Brain microvascular endothelial cell (primary cell): ENCODE data around the gene INHBC.
A peak's percentile ranks its signal among the peaks of the same experiment; 100 is the strongest.

Experiments used
- DNase-seq: peaks from one replicate; pipeline ENCODE4 v3.0.0-alpha.2; 2020
- H3K27ac ChIP-seq: fragments of 250-450 bp; sonication (Bioruptor Pico); 2 replicates; pipeline ENCODE4 v1.5.1; 2020; ENCODE audit warnings: mild to moderate bottlenecking, moderate library complexity
- H3K27me3 ChIP-seq: fragments of 250-450 bp; sonication (Bioruptor Pico); replicated peaks from 2 replicates; pipeline ENCODE4 v1.5.1; 2020; ENCODE audit warnings: mild to moderate bottlenecking
- H3K36me3 ChIP-seq: fragments of 250-450 bp; sonication (Bioruptor Pico); replicated peaks from 2 replicates; pipeline ENCODE4 v1.5.1; 2020; ENCODE audit warnings: mild to moderate bottlenecking
- H3K4me3 ChIP-seq: 2 replicates; pipeline ENCODE4 v1.5.1; 2011; ENCODE audit warnings: low read depth, mild to moderate bottlenecking, control low read depth, low read length, moderate library complexity
- in situ Hi-C: cut with HindIII; loops from 2 replicates; pipeline ENCODE4 v1.10.0; 2017; ENCODE audit warnings: low sequenced_read_pairs, low pct_ligation_motif_present
- TF ChIP-seq, protein P1 (sequence below): IDR thresholded peaks from 2 replicates; pipeline ENCODE4 v1.5.1; 2011; ENCODE audit warnings: low read depth, mild to moderate bottlenecking, moderate library complexity, low read length, control low read depth, inconsistent platforms; ENCODE audit errors: missing control alignments

INHBC gene

DNA sequence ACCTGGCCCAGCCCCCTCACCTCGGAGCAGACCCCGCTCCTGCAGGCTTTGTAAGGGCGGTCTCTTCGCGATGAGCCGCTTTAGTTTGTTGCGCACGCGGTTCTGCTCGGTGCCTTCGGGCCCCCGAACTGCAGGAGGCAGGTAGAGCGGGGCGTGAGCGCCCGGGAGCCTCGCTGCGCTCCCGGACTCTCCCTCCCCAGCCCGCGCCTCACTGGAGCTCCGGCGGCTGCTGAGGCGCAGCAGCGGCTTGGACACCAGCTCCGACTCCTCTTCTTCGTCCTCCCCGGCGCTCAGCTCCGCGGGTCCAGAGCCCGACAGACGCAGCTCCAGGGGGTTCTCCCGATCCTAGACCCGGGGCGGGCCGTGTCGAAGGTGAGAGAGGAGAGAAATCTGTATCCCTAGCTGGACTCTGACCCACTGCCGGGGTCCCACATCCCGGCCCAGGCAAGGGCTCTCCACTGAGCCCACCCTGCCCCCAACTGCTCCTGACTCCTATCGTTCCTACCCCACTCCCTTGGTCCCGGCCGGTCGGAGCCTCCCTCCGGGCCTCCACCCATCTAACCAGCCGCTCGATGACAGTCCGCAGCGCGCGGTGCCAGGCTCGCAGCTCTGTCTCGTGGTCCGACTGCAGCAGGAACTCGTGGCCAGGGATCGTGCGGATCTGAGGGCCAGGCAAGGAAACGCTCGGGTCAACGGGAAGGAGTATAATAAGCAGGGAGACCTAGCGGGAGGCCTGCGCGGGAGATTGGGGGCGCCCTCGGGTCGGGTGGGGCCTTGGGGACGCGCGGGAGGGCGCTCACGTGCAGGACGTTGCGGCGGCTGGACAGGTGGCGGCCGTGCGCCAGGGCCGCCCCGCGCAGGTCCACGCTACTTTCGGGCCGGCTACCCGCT is 40.9 kb downstream of the INHBC start:
- peaks cover 48% of the 10 kb centered on the region for H3K27me3 ChIP-seq
- H3K36me3 ChIP-seq: no peaks in the 10 kb centered on the region
- peak overlapping the region; percentile 29 for H3K4me3 ChIP-seq
- TF ChIP-seq, protein P1, sequence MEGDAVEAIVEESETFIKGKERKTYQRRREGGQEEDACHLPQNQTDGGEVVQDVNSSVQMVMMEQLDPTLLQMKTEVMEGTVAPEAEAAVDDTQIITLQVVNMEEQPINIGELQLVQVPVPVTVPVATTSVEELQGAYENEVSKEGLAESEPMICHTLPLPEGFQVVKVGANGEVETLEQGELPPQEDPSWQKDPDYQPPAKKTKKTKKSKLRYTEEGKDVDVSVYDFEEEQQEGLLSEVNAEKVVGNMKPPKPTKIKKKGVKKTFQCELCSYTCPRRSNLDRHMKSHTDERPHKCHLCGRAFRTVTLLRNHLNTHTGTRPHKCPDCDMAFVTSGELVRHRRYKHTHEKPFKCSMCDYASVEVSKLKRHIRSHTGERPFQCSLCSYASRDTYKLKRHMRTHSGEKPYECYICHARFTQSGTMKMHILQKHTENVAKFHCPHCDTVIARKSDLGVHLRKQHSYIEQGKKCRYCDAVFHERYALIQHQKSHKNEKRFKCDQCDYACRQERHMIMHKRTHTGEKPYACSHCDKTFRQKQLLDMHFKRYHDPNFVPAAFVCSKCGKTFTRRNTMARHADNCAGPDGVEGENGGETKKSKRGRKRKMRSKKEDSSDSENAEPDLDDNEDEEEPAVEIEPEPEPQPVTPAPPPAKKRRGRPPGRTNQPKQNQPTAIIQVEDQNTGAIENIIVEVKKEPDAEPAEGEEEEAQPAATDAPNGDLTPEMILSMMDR: no peak
- in situ Hi-C loops: no loop called here
- H3K27ac ChIP-seq: no peak overlapping the region
- DNase-seq: no peak

DNA sequence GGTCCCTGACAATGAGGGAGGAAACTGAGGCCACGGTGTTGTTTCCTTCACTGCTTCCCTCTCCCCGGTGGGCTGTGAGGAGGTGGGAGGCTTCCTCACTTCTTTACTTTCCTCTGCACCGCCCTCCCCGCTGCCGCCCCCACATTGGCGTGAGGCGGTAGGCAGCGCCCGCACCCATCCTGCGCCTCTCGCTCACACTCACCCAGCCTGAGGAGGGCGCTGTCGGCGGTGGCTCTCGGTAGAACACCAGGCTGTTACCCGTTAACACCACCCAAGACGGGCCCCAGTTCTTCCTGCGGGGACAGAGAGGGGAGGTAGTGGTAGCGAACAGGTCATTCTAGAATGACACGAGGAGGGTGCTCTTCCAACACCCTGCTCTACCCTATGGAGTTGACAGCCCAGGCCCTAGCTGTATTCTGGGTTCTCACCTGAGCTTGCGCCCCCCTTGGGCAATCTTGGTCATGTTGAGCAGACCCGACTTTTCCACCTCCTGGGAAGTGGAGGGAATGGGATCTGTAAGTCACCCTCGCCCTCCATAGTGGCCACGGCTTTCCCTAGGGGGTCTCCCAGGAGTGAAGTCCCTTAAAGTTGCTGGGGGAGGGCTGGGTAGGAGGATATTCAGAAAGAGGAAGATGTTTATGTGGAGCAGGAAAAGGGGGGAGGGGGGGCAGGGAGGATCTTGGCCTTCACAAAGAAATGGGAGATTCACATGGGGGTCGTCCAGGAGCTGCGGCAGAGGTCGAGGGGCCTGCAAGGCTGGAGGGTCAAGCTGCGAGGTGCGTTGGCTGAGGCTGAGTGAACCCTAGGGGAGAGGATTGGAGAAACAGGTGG is 41.8 kb downstream of the INHBC start:
- in situ Hi-C loops: no loop called here

DNA sequence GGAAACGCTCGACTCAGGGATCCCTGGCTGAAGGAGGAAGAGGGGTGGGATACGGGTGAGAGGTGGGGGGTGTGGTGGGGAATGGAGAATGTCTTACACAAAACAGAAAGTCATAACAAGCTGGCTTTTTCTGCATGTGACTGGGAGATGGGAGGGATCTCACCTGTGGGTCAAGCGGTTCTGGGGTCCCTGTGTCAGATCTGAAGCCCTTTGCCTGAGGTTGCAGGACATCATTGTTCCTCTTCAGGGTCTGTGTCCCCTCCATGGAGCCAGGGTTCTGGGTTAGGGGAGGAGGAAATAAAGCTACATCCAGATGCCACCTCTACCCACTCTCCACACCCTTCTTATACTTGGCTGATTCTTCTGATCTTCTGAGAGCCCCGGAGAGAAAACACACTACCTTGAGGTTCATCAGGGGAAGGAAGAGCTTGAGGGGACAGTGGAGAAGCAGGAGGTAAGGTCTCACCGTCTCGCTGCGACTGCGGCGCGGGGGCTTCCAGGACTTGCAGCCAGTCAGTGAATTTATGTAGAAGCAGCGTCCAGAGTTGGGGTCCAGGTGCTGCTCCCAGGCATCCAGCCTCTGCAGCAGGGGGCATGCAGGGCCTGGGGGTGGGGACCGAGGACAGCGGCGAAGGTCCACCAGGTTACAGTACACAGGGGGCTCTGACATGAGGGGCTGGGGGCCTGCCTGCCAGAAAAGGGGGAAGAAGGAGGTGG is 42.6 kb downstream of the INHBC start:
- Histone ChIP-seq H3K4me3 (no peak overlapping the region), H3K27me3 (peaks cover 42% of the 10 kb centered on the region), H3K36me3 (no peaks in the 10 kb centered on the region), H3K27ac (no peak overlapping the region)
- in situ Hi-C loops: no loop called here
- DNase-seq: no peak
- TF ChIP-seq, protein P1: no peak

More for the DNA sequence above, 41.8 kb downstream of the INHBC start:
- H3K36me3 ChIP-seq: no peaks in the 10 kb centered on the region
- no peak overlapping the region for H3K27ac ChIP-seq
- H3K27me3 ChIP-seq: peaks cover 47% of the 10 kb centered on the region
- no peak for DNase-seq
- H3K4me3 ChIP-seq: no peak overlapping the region
- TF ChIP-seq, protein P1: peak; percentile 45

DNA sequence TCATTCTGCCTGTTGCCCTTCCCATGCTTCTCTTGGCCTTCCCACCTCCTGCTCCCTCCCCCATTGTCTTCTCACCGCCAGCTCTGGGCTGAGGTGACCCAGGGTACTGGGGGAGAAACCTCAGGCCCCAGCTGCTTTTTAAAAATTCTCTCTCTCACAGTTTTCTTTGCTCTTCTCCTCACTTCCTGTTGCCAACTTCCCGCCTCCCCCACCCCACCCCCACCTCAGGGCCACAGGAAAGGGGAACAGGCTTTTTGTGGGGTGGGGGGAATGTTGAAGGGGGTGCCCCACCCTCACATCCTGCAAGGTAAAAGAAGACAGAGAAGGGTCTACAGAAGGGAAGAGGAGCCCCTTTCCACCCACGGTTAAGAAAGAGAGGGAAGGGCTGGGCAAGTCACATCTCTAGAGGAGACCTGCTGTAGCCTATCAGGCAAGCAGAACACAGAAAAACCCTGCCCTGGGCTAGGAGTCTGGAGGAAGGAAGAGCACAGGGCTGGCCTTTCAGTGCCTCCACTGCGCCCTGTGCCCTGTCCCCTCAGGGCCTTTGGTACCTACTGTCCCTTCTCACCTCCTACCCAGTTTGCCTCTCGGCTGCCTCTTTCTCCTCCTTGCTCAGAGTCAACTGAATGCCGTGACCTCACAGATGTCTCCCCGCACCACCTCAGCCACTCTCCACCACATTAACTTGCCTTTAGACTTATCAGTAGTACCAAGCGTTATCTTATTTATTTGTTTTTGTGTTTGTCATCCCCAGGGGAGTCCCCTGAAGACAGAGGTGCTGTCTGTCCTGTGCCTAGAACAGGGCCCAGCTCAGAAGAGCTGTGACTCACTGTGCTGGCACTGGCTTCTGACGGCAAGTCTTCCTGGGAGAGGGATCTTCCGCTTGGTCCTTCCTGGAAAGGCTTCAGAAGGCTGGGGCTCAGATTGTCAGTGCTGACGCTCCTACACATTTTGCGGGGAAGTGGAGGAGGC is 43.4 kb downstream of the INHBC start:
- in situ Hi-C loops: no loop called here
- Histone ChIP-seq H3K36me3 (no peaks in the 10 kb centered on the region), H3K27me3 (peaks cover 35% of the 10 kb centered on the region), H3K27ac (no peak overlapping the region), H3K4me3 (no peak overlapping the region)
- DNase-seq: no peak
- TF ChIP-seq, protein P1: no peak

DNA sequence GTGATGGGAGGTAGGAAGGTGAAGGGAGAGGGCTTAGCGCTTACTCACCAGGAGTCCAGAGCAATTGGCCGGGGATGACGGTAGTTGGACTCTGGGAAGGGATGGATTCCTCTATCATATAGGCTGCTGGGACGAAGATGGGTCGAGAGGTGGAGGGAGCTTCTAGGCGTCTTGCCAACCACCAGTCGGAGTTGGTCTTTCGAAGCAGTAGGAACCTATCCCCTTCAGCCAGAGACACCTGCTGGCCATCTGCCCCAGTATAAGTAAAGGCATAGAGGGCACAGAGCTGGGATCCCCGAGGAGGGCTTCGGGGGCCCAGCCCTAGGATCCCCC is 44.4 kb downstream of the INHBC start:
- Histone ChIP-seq H3K4me3 (no peak overlapping the region), H3K27me3 (peaks cover 24% of the 10 kb centered on the region), H3K27ac (no peak overlapping the region), H3K36me3 (no peaks in the 10 kb centered on the region)
- in situ Hi-C loops: no loop called here
- DNase-seq: no peak
- TF ChIP-seq, protein P1: no peak
